ENCODE data around the gene LRRTM3.

DNA sequence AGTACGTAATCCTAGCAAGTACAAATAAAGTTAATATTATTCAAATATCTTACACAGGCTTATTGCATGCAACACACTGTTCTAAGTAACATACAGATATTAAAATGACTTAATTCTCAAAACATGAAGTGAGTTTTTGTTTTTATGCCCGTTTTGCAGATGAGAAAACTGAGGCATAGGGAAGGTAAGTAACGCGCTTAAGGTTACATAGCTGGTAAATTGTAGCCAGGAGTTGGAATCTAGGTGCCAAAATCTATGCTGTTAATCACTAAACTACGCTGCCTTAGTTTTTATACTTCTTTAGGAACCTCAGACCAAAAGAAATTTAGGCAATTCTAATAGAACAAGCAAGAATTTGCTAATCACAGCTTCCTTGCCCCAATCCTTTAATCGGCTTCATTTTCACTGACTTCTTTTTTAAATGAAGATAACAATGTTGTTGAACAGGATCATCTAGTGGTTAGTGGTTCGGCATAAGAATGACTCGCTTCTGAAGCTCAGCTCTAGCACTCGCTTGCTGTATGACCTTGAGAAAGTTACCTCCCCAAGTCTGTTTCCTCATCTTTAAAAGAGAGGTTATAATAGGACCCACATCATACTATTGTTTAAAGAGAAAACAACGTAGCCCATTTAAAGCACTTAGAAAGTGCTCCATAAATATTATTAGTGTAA is 1.0 kb upstream of the LRRTM3 start:
- TF ChIP-seq, protein P1, sequence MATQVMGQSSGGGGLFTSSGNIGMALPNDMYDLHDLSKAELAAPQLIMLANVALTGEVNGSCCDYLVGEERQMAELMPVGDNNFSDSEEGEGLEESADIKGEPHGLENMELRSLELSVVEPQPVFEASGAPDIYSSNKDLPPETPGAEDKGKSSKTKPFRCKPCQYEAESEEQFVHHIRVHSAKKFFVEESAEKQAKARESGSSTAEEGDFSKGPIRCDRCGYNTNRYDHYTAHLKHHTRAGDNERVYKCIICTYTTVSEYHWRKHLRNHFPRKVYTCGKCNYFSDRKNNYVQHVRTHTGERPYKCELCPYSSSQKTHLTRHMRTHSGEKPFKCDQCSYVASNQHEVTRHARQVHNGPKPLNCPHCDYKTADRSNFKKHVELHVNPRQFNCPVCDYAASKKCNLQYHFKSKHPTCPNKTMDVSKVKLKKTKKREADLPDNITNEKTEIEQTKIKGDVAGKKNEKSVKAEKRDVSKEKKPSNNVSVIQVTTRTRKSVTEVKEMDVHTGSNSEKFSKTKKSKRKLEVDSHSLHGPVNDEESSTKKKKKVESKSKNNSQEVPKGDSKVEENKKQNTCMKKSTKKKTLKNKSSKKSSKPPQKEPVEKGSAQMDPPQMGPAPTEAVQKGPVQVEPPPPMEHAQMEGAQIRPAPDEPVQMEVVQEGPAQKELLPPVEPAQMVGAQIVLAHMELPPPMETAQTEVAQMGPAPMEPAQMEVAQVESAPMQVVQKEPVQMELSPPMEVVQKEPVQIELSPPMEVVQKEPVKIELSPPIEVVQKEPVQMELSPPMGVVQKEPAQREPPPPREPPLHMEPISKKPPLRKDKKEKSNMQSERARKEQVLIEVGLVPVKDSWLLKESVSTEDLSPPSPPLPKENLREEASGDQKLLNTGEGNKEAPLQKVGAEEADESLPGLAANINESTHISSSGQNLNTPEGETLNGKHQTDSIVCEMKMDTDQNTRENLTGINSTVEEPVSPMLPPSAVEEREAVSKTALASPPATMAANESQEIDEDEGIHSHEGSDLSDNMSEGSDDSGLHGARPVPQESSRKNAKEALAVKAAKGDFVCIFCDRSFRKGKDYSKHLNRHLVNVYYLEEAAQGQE (IDR thresholded peaks at IDR 0.05; ENCODE audit: low read depth), result no peak
- TF ChIP-seq, protein P2, sequence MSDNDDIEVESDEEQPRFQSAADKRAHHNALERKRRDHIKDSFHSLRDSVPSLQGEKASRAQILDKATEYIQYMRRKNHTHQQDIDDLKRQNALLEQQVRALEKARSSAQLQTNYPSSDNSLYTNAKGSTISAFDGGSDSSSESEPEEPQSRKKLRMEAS (IDR thresholded peaks at IDR 0.05), result no peak
- TF ChIP-seq YY1 (IDR thresholded peaks at IDR 0.05; ENCODE audit: low read depth) (no peak), EP300 (IDR thresholded peaks at IDR 0.05; ENCODE audit: borderline replicate concordance) (no peak), TAF1 (IDR thresholded peaks at IDR 0.05; ENCODE audit: low read depth) (no peak), RAD21 (IDR thresholded peaks at IDR 0.05; ENCODE audit: low read depth) (no peak), TEAD4 (IDR thresholded peaks at IDR 0.05) (no peak), CREB1 (IDR thresholded peaks at IDR 0.05; ENCODE audit: low read depth) (no peak), CEBPB (IDR thresholded peaks at IDR 0.05) (no peak), EGR1 (IDR thresholded peaks at IDR 0.05) (no peak), ZBTB7A (IDR thresholded peaks at IDR 0.05; ENCODE audit: low read depth) (no peak)
